ENCODE data around the gene CRYBB1. TPM values are rescaled to one million over a fixed set of nuclear protein-coding genes. Genes with fewer than 3 reads are reported as not detected.

Gene CRYBB1
- total RNA-seq, 2 experiments from 2014 or later = not detected

DNA sequence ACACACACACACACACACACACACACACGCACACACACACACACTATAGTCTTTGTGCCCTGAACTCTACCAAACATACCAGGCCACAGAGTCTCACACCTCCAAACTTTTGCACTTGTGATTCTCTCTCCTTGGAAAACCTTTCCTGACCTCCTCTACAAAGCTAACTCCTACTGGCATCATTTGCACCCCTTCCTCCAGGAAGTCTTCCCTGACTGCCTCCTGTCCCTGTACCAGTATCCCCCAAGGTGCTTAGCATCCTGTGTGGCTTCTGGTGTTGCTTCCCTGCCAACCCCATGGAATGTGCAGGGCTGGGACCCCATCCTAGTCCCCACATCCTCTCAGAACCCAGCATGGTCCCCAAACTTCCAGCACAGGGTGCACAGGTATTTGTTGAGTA lies 36.8 kb downstream of the CRYBB1 start:
- H3K27ac Mint-ChIP-seq = peak overlapping the region; percentile 96
- TF ChIP-seq, protein P1, sequence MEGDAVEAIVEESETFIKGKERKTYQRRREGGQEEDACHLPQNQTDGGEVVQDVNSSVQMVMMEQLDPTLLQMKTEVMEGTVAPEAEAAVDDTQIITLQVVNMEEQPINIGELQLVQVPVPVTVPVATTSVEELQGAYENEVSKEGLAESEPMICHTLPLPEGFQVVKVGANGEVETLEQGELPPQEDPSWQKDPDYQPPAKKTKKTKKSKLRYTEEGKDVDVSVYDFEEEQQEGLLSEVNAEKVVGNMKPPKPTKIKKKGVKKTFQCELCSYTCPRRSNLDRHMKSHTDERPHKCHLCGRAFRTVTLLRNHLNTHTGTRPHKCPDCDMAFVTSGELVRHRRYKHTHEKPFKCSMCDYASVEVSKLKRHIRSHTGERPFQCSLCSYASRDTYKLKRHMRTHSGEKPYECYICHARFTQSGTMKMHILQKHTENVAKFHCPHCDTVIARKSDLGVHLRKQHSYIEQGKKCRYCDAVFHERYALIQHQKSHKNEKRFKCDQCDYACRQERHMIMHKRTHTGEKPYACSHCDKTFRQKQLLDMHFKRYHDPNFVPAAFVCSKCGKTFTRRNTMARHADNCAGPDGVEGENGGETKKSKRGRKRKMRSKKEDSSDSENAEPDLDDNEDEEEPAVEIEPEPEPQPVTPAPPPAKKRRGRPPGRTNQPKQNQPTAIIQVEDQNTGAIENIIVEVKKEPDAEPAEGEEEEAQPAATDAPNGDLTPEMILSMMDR (IDR thresholded peaks at IDR 0.05) = no peak
- ChIA-PET CTCF (interaction anchor here (1.1 kb wide), 1 partner anchor 80 kb away, joined by 4 read pairs; no protein-coding TSS in a partner anchor), POLR2A (interaction anchor here (1.0 to 1.8 kb wide), 2 partner anchors 8 to 62 kb away, joined by 5 to 8 read pairs; no protein-coding TSS in a partner anchor)
- ATAC-seq (no peak), DNase-seq (no peak)
- no peaks in the 10 kb centered on the region for H3K9me3 Mint-ChIP-seq
- peaks cover 72% of the 10 kb centered on the region for H3K4me1 Mint-ChIP-seq (ENCODE audit: low read depth)
- intact Hi-C loops (cut with micrococcal nuclease) = no loop called here
- no peak overlapping the region for H3K4me3 Mint-ChIP-seq
- peaks cover 30% of the 10 kb centered on the region for H3K36me3 Mint-ChIP-seq (ENCODE audit: low read depth)
- H3K27me3 Mint-ChIP-seq = no peaks in the 10 kb centered on the region

DNA sequence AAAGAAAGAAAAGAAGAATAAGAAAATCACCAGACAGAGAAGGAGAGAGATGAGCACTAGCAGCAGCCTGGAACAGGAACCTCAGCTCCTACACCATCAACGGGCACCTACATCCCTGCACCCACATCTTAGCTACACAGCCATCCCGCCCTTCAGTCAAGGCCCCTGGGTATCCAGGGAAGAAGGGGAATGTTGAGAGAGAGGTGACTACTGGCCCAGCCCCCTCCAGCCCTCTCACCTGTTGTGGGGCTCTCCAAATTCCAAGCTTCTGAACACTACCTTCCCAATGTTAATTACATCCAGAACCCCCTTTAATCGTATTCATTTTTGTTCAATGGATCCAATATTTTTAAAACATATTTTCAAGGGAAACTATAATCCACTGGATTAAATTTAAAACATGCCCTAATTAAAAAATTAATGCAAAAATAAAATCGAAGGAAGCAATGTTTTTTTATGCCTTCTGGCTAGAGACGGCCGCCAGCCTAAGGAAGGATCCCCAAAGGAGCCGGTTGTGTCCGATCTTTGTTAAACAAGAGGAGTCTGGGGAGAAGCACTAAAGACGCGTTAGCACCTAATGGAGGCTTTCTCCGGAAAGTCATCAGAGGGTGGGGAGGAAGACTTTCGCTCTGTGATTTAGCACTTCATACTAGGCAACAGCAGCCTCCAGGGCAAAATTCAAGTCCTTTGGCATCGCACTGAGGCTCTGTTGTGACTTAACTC lies 37.4 kb downstream of the CRYBB1 start:
- ATAC-seq = no peak
- peaks cover 28% of the 10 kb centered on the region for H3K36me3 Mint-ChIP-seq (ENCODE audit: low read depth)

DNA sequence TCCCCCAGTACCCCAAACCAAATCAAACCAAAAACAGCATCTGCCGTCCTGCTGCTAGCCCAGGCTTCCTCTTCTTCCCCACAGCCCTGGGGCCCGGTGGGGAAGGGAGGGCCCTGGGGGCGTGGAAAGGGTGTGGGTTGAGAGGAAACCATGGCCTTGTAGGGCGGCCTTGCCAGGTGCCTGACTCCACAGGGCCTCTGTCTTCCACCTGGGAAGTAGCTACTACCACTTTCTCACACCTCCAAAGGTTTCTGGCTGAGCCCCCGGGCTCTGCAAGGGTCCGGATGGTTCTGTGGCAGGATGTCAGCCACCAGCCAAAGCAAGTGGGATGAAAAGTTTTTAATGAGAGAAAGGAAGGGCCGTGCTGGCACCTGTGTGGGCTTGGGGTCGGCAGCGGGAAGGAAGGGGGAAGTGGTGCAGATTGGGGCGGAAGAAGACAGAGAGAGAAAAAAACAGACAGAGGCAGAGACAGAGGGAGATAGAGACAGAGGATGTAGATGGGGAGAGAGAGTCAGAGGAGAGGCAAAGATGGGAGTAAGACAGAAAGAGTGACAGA lies 38.4 kb downstream of the CRYBB1 start:
- TF ChIP-seq, protein P1 (IDR thresholded peaks at IDR 0.05) = no peak
- Mint-ChIP-seq H3K9me3 (no peaks in the 10 kb centered on the region), H3K27me3 (no peaks in the 10 kb centered on the region), H3K36me3 (ENCODE audit: low read depth) (peaks cover 31% of the 10 kb centered on the region), H3K4me3 (peak overlapping the region; percentile 63), H3K27ac (peak overlapping the region; percentile 96), H3K4me1 (ENCODE audit: low read depth) (peaks cover 67% of the 10 kb centered on the region)
- intact Hi-C loops (cut with micrococcal nuclease) = no loop called here
- peak; percentile 79 for DNase-seq
- CTCF ChIA-PET = interaction anchor here (1.5 kb wide), 1 partner anchor 9 kb away, joined by 4 read pairs; no protein-coding TSS in a partner anchor
- peak; percentile 95 for ATAC-seq
- POLR2A ChIA-PET = interaction anchor here (0.6 to 2.1 kb wide), 12 partner anchors 10 to 94 kb away, joined by 3 to 9 read pairs (median 4); partner anchors contain the start of gene MIAT

More for the DNA sequence above, 37.4 kb downstream of the CRYBB1 start:
- Mint-ChIP-seq H3K4me3 (peak overlapping the region; percentile 63), H3K27ac (peak overlapping the region; percentile 96), H3K9me3 (no peaks in the 10 kb centered on the region), H3K27me3 (no peaks in the 10 kb centered on the region), H3K4me1 (ENCODE audit: low read depth) (peaks cover 67% of the 10 kb centered on the region)
- ChIA-PET CTCF (interaction anchor here (1.5 kb wide), 1 partner anchor 8 kb away, joined by 4 read pairs; no protein-coding TSS in a partner anchor), POLR2A (interaction anchor here (0.8 to 2.1 kb wide), 4 partner anchors 17 to 93 kb away, joined by 3 to 9 read pairs (median 6); no protein-coding TSS in a partner anchor)
- DNase-seq = no peak
- TF ChIP-seq, protein P1 (IDR thresholded peaks at IDR 0.05) = no peak
- intact Hi-C loops (cut with micrococcal nuclease) = no loop called here

DNA sequence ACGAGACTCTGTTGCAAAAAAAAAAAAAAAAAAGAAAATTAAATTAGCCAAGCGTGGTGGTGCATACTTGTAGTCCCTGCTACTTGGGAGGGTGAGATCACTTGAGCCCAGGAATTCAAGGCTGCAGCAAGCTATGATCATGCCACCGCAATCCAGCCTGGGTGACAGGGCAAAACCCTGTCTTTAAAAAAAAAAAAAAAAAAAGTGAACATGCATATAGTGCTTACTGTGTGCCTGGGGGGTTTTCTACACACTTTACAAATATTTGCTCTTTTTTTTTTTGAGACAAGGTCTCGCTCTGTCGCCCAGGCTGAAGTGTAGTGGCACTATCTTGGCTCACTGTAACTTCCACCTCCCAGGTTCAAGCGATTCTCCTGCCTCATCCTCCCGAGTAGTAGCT lies 40.7 kb downstream of the CRYBB1 start:
- CTCF ChIA-PET = interaction anchor here (1.9 kb wide), 1 partner anchor 88 kb away, joined by 5 read pairs; no protein-coding TSS in a partner anchor
- TF ChIP-seq, protein P1 (IDR thresholded peaks at IDR 0.05) = no peak

More for the DNA sequence above, 40.7 kb downstream of the CRYBB1 start:
- ATAC-seq = no peak
- Mint-ChIP-seq H3K36me3 (ENCODE audit: low read depth) (peaks cover 32% of the 10 kb centered on the region), H3K27me3 (no peaks in the 10 kb centered on the region), H3K27ac (no peak overlapping the region), H3K4me3 (no peak overlapping the region), H3K4me1 (ENCODE audit: low read depth) (peaks cover 75% of the 10 kb centered on the region), H3K9me3 (no peaks in the 10 kb centered on the region)
- no peak for DNase-seq
- intact Hi-C loops (cut with micrococcal nuclease) = no loop called here
- POLR2A ChIA-PET = interaction anchor here (0.6 to 1.2 kb wide), 3 partner anchors 11 to 74 kb away, joined by 3 to 6 read pairs (median 3); no protein-coding TSS in a partner anchor

Data from activated CD8-positive, alpha-beta T cell treated with anti-CD3 and anti-CD28 coated beads for 36 hours (primary cell).